Eye (tissue), 1 donor: ENCODE results near the gene CCBE1.
"Not testable (repeated sequence)": the region's sequence is repeated elsewhere in the genome, so short reads cannot be mapped to it uniquely, and the experiment has no call there.

Experiments used
- DNase-seq: peaks from one replicate; pipeline ENCODE4 v3.0.0-alpha.2; 2015

CCBE1 gene

GRCh38 chr18:59675346-59675745, 21.9 kb downstream of the CCBE1 start:
- no peak for DNase-seq

DNA sequence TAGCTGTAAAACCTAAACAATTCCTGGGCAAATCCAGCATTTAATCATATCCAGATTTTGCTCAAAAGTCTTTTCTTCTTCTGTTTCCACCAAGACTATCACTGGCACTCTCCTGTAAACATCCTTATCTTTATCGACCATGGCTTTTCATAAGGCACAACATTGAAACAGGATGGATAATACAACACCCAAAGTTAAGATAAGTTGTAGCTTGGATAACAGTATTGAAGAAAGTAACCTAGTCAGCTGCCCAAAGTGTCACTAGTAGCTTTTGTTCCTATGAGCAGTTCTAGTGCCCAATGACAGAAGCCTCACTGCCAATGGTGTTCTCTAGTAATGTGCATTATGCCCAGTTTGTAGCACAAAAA, 22.3 kb downstream of the CCBE1 start:
- no peak for DNase-seq

GRCh38 chr18:59674186-59674902, 22.9 kb downstream of the CCBE1 start:
- no peak for DNase-seq

GRCh38 chr18:59672235-59672711, 24.9 kb downstream of the CCBE1 start:
- DNase-seq, result no peak

DNA sequence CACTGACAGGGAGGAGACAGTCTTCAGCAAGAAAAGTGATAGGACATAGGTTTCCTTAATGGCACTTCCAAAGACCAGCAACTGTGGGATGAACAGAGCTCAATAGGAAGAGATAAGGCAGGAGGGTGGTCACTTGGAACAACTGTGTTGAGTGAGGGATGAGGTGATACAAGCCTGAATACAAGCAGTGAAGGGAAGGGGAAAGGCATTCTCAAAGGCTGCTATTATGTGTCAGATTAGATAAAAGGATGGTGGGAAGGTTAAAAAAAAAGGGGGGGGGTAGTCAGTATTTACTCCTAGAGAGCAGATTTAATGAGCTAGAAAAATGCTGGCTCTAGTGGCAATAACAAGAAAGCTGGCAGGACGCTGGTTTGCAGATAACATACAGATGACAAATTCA, 25.7 kb downstream of the CCBE1 start:
- DNase-seq, result no peak

GRCh38 chr18:59669872-59670657, 27.2 kb downstream of the CCBE1 start:
- no peak for DNase-seq

DNA sequence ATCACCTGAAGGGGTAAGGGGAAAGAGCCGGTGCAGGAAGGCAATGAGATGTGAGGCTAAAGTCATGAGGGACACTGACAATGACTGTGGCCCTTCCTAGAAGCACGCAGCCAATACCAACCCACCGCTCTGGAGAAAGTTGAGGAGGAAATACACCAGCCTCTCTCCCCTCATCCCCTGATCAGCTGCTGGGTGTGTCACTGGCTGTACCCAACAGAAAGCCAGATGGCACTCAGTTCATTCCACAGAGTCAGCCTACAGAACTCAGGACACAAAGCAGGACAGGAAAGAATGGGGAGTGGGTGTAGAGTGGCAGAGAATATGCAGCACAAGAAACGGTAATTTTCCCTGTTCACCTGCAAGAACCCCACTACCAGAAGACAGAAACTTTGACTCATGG, 29.7 kb downstream of the CCBE1 start:
- no peak for DNase-seq

DNA sequence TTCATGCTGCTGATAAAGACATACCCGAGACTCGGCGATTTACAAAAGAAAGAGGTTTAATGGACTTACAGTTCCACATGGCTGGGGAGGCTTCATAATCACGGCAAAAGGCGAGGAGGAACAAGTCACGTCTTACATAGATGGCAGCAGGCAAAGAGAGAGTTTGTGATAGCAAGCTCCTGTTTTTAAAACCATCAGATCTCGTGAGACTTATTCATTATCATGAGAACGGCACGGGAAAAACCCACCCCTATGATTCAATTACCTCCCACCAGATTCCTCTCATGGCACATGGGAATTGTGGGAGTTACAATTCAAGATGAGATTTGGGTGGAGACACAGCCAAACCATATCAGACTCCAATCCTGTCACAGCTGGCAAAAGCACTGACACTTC, 31.2 kb downstream of the CCBE1 start:
- DNase-seq, result not testable (repeated sequence)

- no peak for DNase-seq
These were observed 31.9 kb downstream of the CCBE1 start for GRCh38 chr18:59665057-59666006.

GRCh38 chr18:59664329-59664728, 32.9 kb downstream of the CCBE1 start:
- DNase-seq, result no peak

DNA sequence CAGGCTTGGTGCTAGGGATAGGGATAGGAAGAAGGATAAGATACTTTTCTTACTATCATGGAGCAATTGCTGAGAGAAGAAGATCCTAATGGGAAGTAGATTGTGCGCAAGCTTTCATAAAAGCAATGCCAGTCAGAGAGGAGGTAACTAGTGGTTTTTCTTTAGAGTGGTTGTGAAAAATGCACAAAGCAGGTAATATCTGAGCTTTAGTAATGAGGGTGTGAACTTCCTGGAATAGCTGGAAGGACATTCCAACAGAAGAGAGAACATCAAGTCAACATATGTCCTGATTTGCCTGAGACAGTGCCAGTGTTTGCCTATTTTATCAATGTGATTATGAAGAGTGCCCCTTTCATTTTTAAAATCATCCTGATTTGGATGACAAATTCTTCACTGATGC, 34.1 kb downstream of the CCBE1 start:
- no peak for DNase-seq

DNA sequence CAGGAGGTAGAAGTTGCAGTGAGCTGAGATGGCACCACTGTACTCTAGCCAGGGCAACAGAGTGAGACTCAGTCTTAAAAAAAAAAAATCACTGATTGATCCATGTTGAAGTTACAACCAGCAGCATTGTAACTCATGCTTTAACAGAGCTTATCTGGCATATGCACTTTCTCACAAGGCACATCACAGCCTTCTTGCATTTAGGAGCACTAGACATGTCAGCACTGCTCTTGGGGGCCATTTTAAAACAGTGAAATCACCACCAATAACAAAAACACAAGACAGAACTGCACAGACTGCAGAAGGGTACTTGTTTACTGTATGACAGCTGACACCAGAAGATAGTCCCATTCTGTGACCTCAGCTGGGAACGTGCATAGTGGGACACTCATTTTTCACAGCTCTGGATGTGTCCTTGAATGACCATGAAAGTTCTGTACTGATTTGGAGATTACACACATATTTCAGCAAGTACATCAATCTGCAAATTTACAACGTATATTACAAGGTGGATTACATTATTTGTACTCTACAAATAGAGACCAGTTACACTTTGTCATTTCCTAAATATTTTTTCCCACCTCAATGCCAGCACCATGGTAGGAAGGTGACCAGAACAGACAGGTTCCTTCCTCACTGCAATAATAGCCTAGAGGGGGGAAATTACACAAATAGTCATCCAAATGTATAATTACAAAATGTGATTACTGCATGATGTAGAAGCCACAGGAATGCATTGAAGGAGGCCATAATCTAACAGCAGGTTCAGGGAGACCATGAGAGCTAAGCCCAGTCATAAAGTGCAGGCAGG, 35.1 kb downstream of the CCBE1 start:
- DNase-seq, result no peak

- DNase-seq, result peak; percentile 29
These were observed 36.2 kb downstream of the CCBE1 start for GRCh38 chr18:59660786-59661743.

GRCh38 chr18:59660366-59660765, 36.9 kb downstream of the CCBE1 start:
- DNase-seq, result no peak

GRCh38 chr18:59659508-59660170, 37.6 kb downstream of the CCBE1 start:
- DNase-seq, result peak; percentile 53

DNA sequence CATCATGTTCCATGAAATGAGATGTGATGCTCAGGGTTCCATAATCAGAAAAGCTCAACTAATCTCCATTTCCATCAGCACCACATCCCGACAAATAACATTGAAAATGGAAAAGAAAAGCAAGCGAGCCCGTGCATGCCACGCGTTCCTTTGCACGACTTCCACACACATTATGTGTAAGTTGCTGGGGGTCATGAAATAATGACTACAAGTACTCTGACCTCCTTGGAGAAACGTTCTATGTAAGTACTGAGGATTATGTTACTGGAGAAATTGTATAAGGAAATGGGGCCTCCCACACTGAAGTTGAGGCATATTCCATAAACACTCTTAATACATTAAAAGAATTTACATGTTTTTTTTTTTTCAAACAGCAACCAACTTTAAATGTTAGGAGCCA, 38.3 kb downstream of the CCBE1 start:
- no peak for DNase-seq

GRCh38 chr18:59657012-59657411, 40.2 kb downstream of the CCBE1 start:
- no peak for DNase-seq

DNA sequence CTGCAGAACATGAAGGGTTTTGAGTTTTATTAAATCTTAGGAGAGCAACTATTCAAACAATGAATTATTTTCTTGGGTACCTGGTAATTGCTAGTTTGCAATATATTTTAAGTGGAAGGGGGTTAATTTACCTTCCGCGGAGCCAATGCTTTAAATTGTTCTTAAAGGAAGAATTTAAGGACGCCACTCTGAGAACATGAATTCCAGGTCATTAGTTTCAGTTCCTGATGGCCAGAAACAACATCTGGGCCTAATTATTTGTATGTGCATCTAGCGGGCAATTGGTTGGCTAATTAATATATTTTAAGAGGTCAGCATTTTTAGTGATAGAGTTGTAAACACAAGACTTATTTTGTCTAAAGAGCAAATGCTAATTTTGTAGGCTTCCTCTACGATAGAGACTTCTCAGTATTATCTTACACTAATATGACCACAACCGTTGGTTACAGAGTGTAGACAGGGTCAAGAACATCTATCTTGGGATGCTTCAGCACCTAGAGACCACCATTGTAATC, 40.8 kb downstream of the CCBE1 start:
- DNase-seq, result no peak

DNA sequence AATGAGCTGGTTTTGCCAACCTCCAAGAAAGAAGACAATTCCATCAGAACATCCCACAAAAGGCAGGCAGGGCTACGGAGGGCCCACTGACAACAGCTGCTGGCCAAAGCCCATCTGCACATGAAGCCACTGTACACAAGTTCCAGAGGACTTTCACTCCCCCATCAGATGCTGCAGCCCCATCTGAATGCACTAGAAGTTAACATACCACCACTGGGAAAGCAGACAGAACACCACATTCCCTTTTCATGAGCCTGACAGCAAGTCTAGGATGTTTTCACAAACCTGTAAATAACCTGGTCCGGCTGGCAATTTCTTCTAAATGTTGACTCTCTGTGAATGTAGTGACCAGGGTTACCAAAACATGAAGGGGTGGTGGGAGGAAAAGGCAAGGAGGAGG, 41.5 kb downstream of the CCBE1 start:
- no peak for DNase-seq

- DNase-seq, result no peak
These were observed 46.2 kb downstream of the CCBE1 start for GRCh38 chr18:59651071-59651470.
